ENCODE data around the gene C12orf43.

DNA sequence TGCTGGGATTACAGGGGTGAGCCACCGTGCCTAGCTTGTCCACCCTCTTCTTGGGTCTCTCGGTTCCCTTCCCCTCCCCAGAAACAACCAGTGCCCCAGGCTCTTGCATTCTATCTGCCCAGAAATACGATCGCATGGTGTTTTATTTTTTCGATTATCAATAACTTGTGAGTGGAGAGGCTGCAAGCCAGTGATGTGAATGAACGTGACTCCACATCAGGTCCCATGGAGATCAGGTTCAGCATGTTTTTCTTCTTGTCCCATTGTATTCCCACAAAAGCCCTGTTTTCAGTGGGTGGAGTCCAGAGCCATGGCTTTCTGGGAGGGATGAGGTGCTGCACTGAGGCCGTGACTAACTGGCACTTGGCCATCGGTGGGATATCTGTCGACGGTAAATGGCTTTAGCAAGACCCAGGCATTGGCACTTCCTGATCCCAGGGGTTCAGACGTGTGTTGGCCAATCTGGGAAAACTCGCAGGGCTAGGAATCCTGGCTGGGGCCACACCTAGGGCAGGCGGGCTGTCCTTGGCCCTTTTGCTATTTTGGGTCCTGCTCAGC is 50.7 kb downstream of the C12orf43 start:
- TF ChIP-seq, protein P1, sequence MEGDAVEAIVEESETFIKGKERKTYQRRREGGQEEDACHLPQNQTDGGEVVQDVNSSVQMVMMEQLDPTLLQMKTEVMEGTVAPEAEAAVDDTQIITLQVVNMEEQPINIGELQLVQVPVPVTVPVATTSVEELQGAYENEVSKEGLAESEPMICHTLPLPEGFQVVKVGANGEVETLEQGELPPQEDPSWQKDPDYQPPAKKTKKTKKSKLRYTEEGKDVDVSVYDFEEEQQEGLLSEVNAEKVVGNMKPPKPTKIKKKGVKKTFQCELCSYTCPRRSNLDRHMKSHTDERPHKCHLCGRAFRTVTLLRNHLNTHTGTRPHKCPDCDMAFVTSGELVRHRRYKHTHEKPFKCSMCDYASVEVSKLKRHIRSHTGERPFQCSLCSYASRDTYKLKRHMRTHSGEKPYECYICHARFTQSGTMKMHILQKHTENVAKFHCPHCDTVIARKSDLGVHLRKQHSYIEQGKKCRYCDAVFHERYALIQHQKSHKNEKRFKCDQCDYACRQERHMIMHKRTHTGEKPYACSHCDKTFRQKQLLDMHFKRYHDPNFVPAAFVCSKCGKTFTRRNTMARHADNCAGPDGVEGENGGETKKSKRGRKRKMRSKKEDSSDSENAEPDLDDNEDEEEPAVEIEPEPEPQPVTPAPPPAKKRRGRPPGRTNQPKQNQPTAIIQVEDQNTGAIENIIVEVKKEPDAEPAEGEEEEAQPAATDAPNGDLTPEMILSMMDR (IDR thresholded peaks at IDR 0.05; ENCODE audit: borderline replicate concordance, extremely low read depth, low read length, poor library complexity, severe bottlenecking): no peak
- TF ChIP-seq EZH2 (IDR thresholded peaks at IDR 0.05; ENCODE audit: borderline replicate concordance, low read depth, low read length, severe bottlenecking): no peak
